ENCODE data around the gene SFXN2.

- TF ChIP-seq CTCF (IDR thresholded peaks at IDR 0.05) (no peak), POLR2A (IDR thresholded peaks at IDR 0.05; ENCODE audit: low read length) (no peak), SMC3 (IDR thresholded peaks at IDR 0.05) (no peak), RFX5 (IDR thresholded peaks at IDR 0.05) (no peak), MAX (IDR thresholded peaks at IDR 0.05) (no peak), EP300 (IDR thresholded peaks at IDR 0.05) (no peak), TP53 (CRISPR knock-in tag; IDR thresholded peaks at IDR 0.05) (no peak), REST (IDR thresholded peaks at IDR 0.05) (no peak), CBX2 (IDR thresholded peaks at IDR 0.05; ENCODE audit: borderline replicate concordance, low read depth) (no peak), ESRRA (IDR thresholded peaks at IDR 0.05; ENCODE audit: borderline replicate concordance, low read length) (no peak), USF2 (IDR thresholded peaks at IDR 0.05) (no peak)
Observed at GRCh38 chr10:102753718-102754117, 39.3 kb downstream of the SFXN2 start.
